ENCODE results near the gene DUSP3. TPM values are rescaled to one million over a fixed set of nuclear protein-coding genes. Genes with fewer than 3 reads are reported as not detected.
A peak's percentile ranks its signal among the peaks of the same experiment; 100 is the strongest.

DUSP3 gene
- total and polyA plus RNA-seq, 9 donors: 13.4 to 60.4 (median 33.0) TPM

GRCh38 chr17:43771463-43771862 lies 7.3 kb downstream of the DUSP3 start:
- no peak for TF ChIP-seq EP300 (IDR thresholded peaks at IDR 0.05)
- no peak for TF ChIP-seq CTCF (IDR thresholded peaks at IDR 0.05)
- no peak for TF ChIP-seq POLR2A (IDR thresholded peaks at IDR 0.05)
- no peaks in the 10 kb centered on the region for H3K27me3 ChIP-seq
- H3K4me3 ChIP-seq: no peak overlapping the region
- WGBS, 3 donors: 87 to 95% (median 90%) methylated on average over 9 of the region's 9 CpGs
- H3K27ac ChIP-seq: no peak overlapping the region
- DNase-seq: peak in 1 of 5 donors; percentile 21
- H3K9me3 ChIP-seq: no peaks in the 10 kb centered on the region
- no peaks in the 10 kb centered on the region for H3K36me3 ChIP-seq
- intact Hi-C loops (cut with DNase I): loop anchor here in 1 of 4 donors (10.0 kb wide), 1 partner anchor 73 kb away; the partner anchor contains the start of gene CD300LG
- no peaks in the 10 kb centered on the region for H3K4me1 ChIP-seq (ENCODE audit: insufficient read depth)

GRCh38 chr17:43770957-43771356 lies 7.8 kb downstream of the DUSP3 start:
- no peaks in the 10 kb centered on the region for H3K9me3 ChIP-seq
- no peaks in the 10 kb centered on the region for H3K4me1 ChIP-seq (ENCODE audit: insufficient read depth)
- 93 to 100% (median 95%) methylated on average over 2 of the region's 2 CpGs for WGBS, 3 donors
- intact Hi-C loops (cut with DNase I): loop anchor here in 1 of 4 donors (10.0 kb wide), 1 partner anchor 74 kb away; the partner anchor contains the start of gene CD300LG
- no peak overlapping the region for H3K4me3 ChIP-seq
- no peaks in the 10 kb centered on the region for H3K36me3 ChIP-seq
- TF ChIP-seq CTCF (IDR thresholded peaks at IDR 0.05): no peak
- no peak for TF ChIP-seq POLR2A (IDR thresholded peaks at IDR 0.05)
- TF ChIP-seq EP300 (IDR thresholded peaks at IDR 0.05): no peak
- DNase-seq: no peak
- no peak overlapping the region for H3K27ac ChIP-seq
- H3K27me3 ChIP-seq: no peaks in the 10 kb centered on the region

- no peak for TF ChIP-seq CTCF (IDR thresholded peaks at IDR 0.05)
- no peak for TF ChIP-seq POLR2A (IDR thresholded peaks at IDR 0.05)
- TF ChIP-seq EP300 (IDR thresholded peaks at IDR 0.05): no peak
- no peak overlapping the region for H3K27ac ChIP-seq
Measured at GRCh38 chr17:43769859-43770258, 8.9 kb downstream of the DUSP3 start.

GRCh38 chr17:43769426-43769825 lies 9.4 kb downstream of the DUSP3 start:
- H3K27ac ChIP-seq: no peak overlapping the region
- H3K36me3 ChIP-seq: no peaks in the 10 kb centered on the region
- TF ChIP-seq EP300 (IDR thresholded peaks at IDR 0.05): no peak
- TF ChIP-seq POLR2A (IDR thresholded peaks at IDR 0.05): no peak
- TF ChIP-seq CTCF (IDR thresholded peaks at IDR 0.05): no peak
- WGBS, 3 donors: 87 to 92% (median 88%) methylated on average over 15 to 16 of the region's 16 CpGs
- H3K27me3 ChIP-seq: no peaks in the 10 kb centered on the region
- no peak for DNase-seq
- no peaks in the 10 kb centered on the region for H3K9me3 ChIP-seq
- H3K4me3 ChIP-seq: no peak overlapping the region
- H3K4me1 ChIP-seq (ENCODE audit: insufficient read depth): no peaks in the 10 kb centered on the region
- intact Hi-C loops (cut with DNase I): loop anchor here in 1 of 4 donors (10.0 kb wide), 1 partner anchor 195 kb away; no protein-coding TSS in a partner anchor

More at GRCh38 chr17:43769859-43770258, 8.9 kb downstream of the DUSP3 start:
- no peak overlapping the region for H3K4me3 ChIP-seq
- H3K36me3 ChIP-seq: no peaks in the 10 kb centered on the region
- intact Hi-C loops (cut with DNase I): loop anchor here in 2 of 4 donors (10.0 kb wide), 2 partner anchors 75 to 195 kb away; partner anchors contain the start of gene CD300LG (in 1 of the 2)
- H3K4me1 ChIP-seq (ENCODE audit: insufficient read depth): no peaks in the 10 kb centered on the region
- WGBS, 3 donors: 87 to 93% (median 92%) methylated on average over 11 of the region's 11 CpGs
- no peaks in the 10 kb centered on the region for H3K27me3 ChIP-seq
- H3K9me3 ChIP-seq: no peaks in the 10 kb centered on the region
- no peak for DNase-seq

Measured in ovary (tissue), 9 donors.